SK-N-SH (cell line): ENCODE measurements around the gene MEIS2. TPM values are rescaled to one million over a fixed set of nuclear protein-coding genes. Genes with fewer than 3 reads are reported as not detected.

ENCODE experiments used
- CTCF ChIA-PET: fragments of 300-600, 350-600 bp; formaldehyde crosslinking; extraction: SDS; loops from one replicate; lab custom pipeline; 2021; lab: Yijun Ruan, JAX
- POLR2A ChIA-PET: fragments of 350-600 bp; sonication (Branson Sonifier 250); formaldehyde crosslinking; extraction: SDS; loops from one replicate; lab custom pipeline; 2020; ENCODE audit warnings: antibody characterized with exemption, inconsistent platforms; lab: Yijun Ruan, JAX
- DNase-seq: peaks from one replicate; pipeline ENCODE4 v3.0.0; 2012
- H2AFZ ChIP-seq: fragments of 200-600 bp; sonication (generic); 2 replicates; pipeline ENCODE4 v1.8.1; 2016; ENCODE audit warnings: antibody characterized with exemption, mild to moderate bottlenecking, low read depth
- H3F3A ChIP-seq: fragments of 200-600 bp; sonication (generic); replicated peaks from 2 replicates; pipeline ENCODE3; 2016; ENCODE audit warnings: antibody characterized with exemption, mild to moderate bottlenecking; ENCODE audit not compliant: insufficient read depth
- H3K27ac ChIP-seq, 2 experiments: fragments of 200-500 bp in 1 of 2; fragments of 200-600 bp in 1 of 2; sonication (Bioruptor generic) in 1 of 2; sonication (generic), shearing (Covaris generic) in 1 of 2; 2 replicates each; pipeline versions ENCODE4 v1.5.1 to v1.6.1; 2014 to 2016; ENCODE audit warnings: low read depth in 2 of 2, inconsistent platforms in 1 of 2, low read length in 1 of 2, mild to moderate bottlenecking in 1 of 2, mixed read lengths in 1 of 2
- H3K27me3 ChIP-seq: fragments of 200-600 bp; sonication (generic), shearing (Covaris generic); 2 replicates; pipeline ENCODE4 v1.6.1; 2016; ENCODE audit warnings: mixed run types; ENCODE audit not compliant: insufficient read depth
- H3K36me3 ChIP-seq, 2 experiments: fragments of 200-500 bp in 1 of 2; fragments of 200-600 bp in 1 of 2; sonication (Bioruptor generic) in 1 of 2; sonication (generic) in 1 of 2; replicated peaks in 1 of 2; 2 replicates each; pipeline versions ENCODE3 to v1.5.1; 2014 to 2016; ENCODE audit warnings: low read length in 1 of 2, mild to moderate bottlenecking in 1 of 2; ENCODE audit not compliant: insufficient read depth in 2 of 2, control insufficient read depth in 1 of 2
- H3K4me1 ChIP-seq, 2 experiments: fragments of 200-500 bp in 1 of 2; fragments of 200-600 bp in 1 of 2; sonication (Bioruptor generic) in 1 of 2; sonication (generic), shearing (Covaris generic) in 1 of 2; 2 replicates each; pipeline versions ENCODE4 v1.5.1 to v1.6.1; 2014 to 2016; ENCODE audit warnings: low read depth in 1 of 2, low read length in 1 of 2, mixed run types in 1 of 2; ENCODE audit not compliant: insufficient read depth in 2 of 2, control insufficient read depth in 1 of 2
- H3K4me2 ChIP-seq: fragments of 200-600 bp; sonication (generic), shearing (Covaris generic); 2 replicates; pipeline ENCODE4 v1.6.1; 2017; ENCODE audit warnings: mixed run types
- H3K4me3 ChIP-seq, 2 experiments: fragments of 200-500 bp in 1 of 2; fragments of 200-600 bp in 1 of 2; sonication (Bioruptor generic) in 1 of 2; sonication (generic), shearing (Covaris generic) in 1 of 2; 2 replicates each; pipeline versions ENCODE4 v1.5.1 to v1.8.1; 2014 to 2016; ENCODE audit warnings: low read depth in 2 of 2, inconsistent platforms in 1 of 2, low read length in 1 of 2, mild to moderate bottlenecking in 1 of 2, mixed read lengths in 1 of 2, moderate library complexity in 1 of 2
- H3K79me2 ChIP-seq: fragments of 200-600 bp; sonication (generic); 2 replicates; pipeline ENCODE4 v1.8.1; 2017; ENCODE audit warnings: mild to moderate bottlenecking; ENCODE audit not compliant: insufficient read depth
- H3K9ac ChIP-seq: fragments of 200-600 bp; sonication (generic); 2 replicates; pipeline ENCODE4 v1.6.1; 2017; ENCODE audit warnings: mixed run types
- H3K9me2 ChIP-seq: fragments of 200-600 bp; sonication (generic); 2 replicates; pipeline ENCODE4 v1.6.1; 2017; ENCODE audit warnings: mixed run types
- H3K9me3 ChIP-seq: fragments of 200-600 bp; sonication (generic); 2 replicates; pipeline ENCODE4 v1.6.1; 2017; ENCODE audit warnings: mixed run types, mild to moderate bottlenecking, moderate library complexity
- H4K20me1 ChIP-seq: fragments of 200-600 bp; sonication (generic); 2 replicates; pipeline ENCODE4 v1.6.1; 2017; ENCODE audit warnings: mild to moderate bottlenecking, mixed run types; ENCODE audit not compliant: insufficient read depth
- CHD2 ChIP-seq: fragments of 150-350 bp; IDR thresholded peaks from 2 replicates; pipeline ENCODE4 v1.6.1; 2018; ENCODE audit warnings: low read length; ENCODE audit not compliant: partially characterized antibody
- ELF1 ChIP-seq: IDR thresholded peaks from 2 replicates; pipeline ENCODE4 v1.4.0; 2012
- EZH2phosphoT487 ChIP-seq: fragments of 200-600 bp; sonication (generic); IDR thresholded peaks from 2 replicates; pipeline ENCODE4 v1.6.1; 2017; ENCODE audit warnings: low read depth, mixed run types, mild to moderate bottlenecking, antibody characterized with exemption, moderate library complexity, borderline replicate concordance
- MXI1 ChIP-seq: IDR thresholded peaks from 2 replicates; pipeline ENCODE4 v1.6.1; 2012; ENCODE audit warnings: mild to moderate bottlenecking, low read depth, low read length, improper control_type of control experiment
- NRF1 ChIP-seq: IDR thresholded peaks from 2 replicates; pipeline ENCODE4 v1.6.1; 2012; ENCODE audit warnings: low read depth, mild to moderate bottlenecking, low read length
- POLR2AphosphoS5 ChIP-seq: IDR thresholded peaks from 2 replicates; pipeline ENCODE4 v1.6.1; 2012; ENCODE audit warnings: low read depth, low read length
- RAD21 ChIP-seq: IDR thresholded peaks from 2 replicates; pipeline ENCODE4 v1.6.1; 2012; ENCODE audit warnings: mild to moderate bottlenecking, low read length
- SIN3A ChIP-seq: IDR thresholded peaks from 2 replicates; pipeline ENCODE4 v1.6.1; 2012; ENCODE audit warnings: low read depth, mild to moderate bottlenecking, low read length, moderate library complexity, borderline replicate concordance
- SMC3 ChIP-seq: IDR thresholded peaks from 2 replicates; pipeline ENCODE4 v1.6.1; 2012; ENCODE audit warnings: low read depth, low read length, improper control_type of control experiment
- WGBS: methylation state at CpG from one replicate; pipeline ENCODE4 v1.1.6; 2017; ENCODE audit warnings: low lambda C conversion rate; 5-methylcytosine and 5-hydroxymethylcytosine counted together
- polyA plus RNA-seq, 3 experiments: library from polyadenylated mRNA; depleted of rRNA; stranded (reverse); fragments of >200 nt; gene quantifications; 2 replicates each; pipeline ENCODE4 v1.2.3, GENCODE V29; 2012
- TF ChIP-seq, protein P1 (sequence below): fragments of 200-600 bp; sonication (generic); IDR thresholded peaks from 2 replicates; pipeline ENCODE4 v1.6.1; 2017; ENCODE audit warnings: antibody characterized with exemption, mild to moderate bottlenecking, moderate library complexity
- TF ChIP-seq, protein P2 (sequence below): fragments of 150-350 bp; IDR thresholded peaks from 2 replicates; pipeline ENCODE4 v1.6.1; 2016; ENCODE audit warnings: mild to moderate bottlenecking, low read depth, low read length

Gene MEIS2
- polyA plus RNA-seq, 1 of the 3 experiments (the other 2 are of a cell fraction) = 146 TPM

DNA sequence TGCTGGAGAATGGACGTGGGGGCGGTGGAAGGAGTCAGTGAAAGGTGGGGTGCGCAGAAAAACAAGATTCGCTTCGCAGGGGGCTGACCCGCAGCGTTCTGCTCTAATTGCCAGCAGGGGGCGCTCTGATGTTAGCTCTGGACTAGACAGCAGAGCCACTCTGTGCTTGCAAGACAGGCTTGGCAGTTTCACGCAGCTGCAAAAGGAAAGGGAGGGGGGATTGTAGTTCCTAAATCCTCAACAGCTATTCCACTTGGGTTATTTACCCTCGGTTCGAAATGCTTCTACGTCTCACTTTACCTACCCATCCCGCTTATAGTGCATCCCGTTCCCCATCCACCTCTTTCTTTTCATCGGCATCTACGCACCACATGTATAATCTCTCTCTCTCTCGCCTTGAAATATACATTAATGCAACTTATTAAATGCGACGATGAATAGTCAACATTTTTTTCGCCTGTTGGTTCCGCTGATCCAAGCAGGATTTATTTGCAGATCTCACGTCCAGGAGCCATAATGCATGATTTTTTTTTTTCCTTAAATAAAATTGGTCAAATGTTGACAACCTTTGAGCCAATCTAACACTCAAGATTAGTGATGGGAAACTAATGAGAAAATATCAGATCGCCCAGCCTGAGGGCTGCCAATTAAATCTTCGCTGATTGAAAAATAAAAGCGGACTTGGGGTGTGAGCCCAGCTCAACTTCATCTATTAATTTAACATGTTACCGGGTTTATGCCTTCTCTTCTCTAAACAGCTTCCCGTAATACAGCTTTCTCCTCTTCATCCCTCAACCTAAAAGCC, 216.4 kb downstream of the MEIS2 start:
- no peaks in the 10 kb centered on the region for H3K27me3 ChIP-seq
- H2AFZ ChIP-seq = no peak overlapping the region
- peak; percentile 90 for DNase-seq

DNA sequence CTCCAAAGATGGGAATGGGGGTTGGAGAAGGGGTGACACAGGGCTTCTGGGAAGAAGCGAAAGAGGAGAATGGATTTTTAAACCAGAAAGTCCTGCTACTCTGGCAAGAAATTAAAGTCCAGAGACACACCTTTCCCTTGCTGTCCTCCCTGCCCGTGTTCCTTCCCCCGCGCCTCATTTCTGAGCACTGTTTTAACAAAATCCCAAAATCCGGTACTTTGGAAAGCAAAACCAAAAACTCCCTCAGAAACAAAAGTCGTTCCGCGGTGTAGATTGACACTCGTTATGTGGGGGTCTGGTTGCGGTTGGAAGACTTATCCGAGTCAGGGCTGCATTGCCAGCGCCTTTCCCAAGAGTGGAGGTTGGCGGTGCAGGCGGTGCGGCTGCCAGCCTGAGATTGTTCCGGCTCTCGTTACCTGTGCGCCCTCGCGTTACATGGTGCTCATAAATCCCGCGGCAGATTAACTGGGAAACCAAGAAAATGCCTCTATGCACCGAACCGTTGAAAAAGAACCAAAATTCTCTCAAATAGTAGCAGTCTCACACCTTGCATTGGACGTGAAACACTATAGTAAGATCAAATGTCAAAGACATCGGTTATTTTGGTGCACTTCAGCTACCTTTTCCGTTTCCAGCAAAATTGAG, 217.7 kb downstream of the MEIS2 start:
- Histone ChIP-seq H3K4me3 (no peak overlapping the region), H3K4me2 (no peak overlapping the region), H3K27me3 (no peaks in the 10 kb centered on the region), H3F3A (peaks cover 19% of the 10 kb centered on the region), H4K20me1 (no peaks in the 10 kb centered on the region), H3K36me3 (no peaks in the 10 kb centered on the region), H3K9me2 (no peaks in the 10 kb centered on the region), H2AFZ (no peak overlapping the region), H3K79me2 (no peaks in the 10 kb centered on the region), H3K4me1 (peaks cover 0 to 15% of the 10 kb centered on the region in 2 experiments; a peak in 2 of 4 replicates), H3K9ac (no peak overlapping the region), H3K27ac (no peak overlapping the region), H3K9me3 (no peaks in the 10 kb centered on the region)
- POLR2A ChIA-PET = interaction anchor here (0.6 to 0.7 kb wide), 2 partner anchors 200 to 1594 kb away, joined by 3 to 6 read pairs; no protein-coding TSS in a partner anchor
- DNase-seq = no peak
- CTCF ChIA-PET = interaction anchor here (0.6 to 2.7 kb wide), 15 partner anchors 8 to 1594 kb away, joined by 3 to 20 read pairs (median 5); no protein-coding TSS in a partner anchor
- TF ChIP-seq SIN3A = no peak
- no peak for TF ChIP-seq NRF1
- no peak for TF ChIP-seq EZH2phosphoT487
- TF ChIP-seq ELF1 = no peak
- WGBS = 96% methylated on average over 27 of the region's 27 CpGs

More for the DNA sequence above, 216.4 kb downstream of the MEIS2 start:
- Histone ChIP-seq H3K9ac (no peak overlapping the region), H3K79me2 (no peaks in the 10 kb centered on the region), H3K9me2 (no peaks in the 10 kb centered on the region), H3K27ac (peak overlapping the region; percentile 1 to 68; a peak in 2 of 4 replicates), H3K36me3 (peaks cover 0 to 9% of the 10 kb centered on the region in 2 experiments), H3K4me2 (no peak overlapping the region), H3K4me3 (peak overlapping the region; percentile 28 to 46; a peak in 3 of 4 replicates), H3K9me3 (no peaks in the 10 kb centered on the region), H3F3A (peaks cover 19% of the 10 kb centered on the region), H4K20me1 (no peaks in the 10 kb centered on the region), H3K4me1 (peaks cover 0 to 17% of the 10 kb centered on the region in 2 experiments; a peak in 2 of 4 replicates)
- POLR2A ChIA-PET = interaction anchor here (0.6 to 1.1 kb wide), 4 partner anchors 221 to 996 kb away, joined by 3 read pairs; no protein-coding TSS in a partner anchor
- CTCF ChIA-PET = interaction anchor here (0.6 to 2.3 kb wide), 43 partner anchors 9 to 1595 kb away, joined by 3 to 20 read pairs (median 4); no protein-coding TSS in a partner anchor
- TF ChIP-seq, protein P1, sequence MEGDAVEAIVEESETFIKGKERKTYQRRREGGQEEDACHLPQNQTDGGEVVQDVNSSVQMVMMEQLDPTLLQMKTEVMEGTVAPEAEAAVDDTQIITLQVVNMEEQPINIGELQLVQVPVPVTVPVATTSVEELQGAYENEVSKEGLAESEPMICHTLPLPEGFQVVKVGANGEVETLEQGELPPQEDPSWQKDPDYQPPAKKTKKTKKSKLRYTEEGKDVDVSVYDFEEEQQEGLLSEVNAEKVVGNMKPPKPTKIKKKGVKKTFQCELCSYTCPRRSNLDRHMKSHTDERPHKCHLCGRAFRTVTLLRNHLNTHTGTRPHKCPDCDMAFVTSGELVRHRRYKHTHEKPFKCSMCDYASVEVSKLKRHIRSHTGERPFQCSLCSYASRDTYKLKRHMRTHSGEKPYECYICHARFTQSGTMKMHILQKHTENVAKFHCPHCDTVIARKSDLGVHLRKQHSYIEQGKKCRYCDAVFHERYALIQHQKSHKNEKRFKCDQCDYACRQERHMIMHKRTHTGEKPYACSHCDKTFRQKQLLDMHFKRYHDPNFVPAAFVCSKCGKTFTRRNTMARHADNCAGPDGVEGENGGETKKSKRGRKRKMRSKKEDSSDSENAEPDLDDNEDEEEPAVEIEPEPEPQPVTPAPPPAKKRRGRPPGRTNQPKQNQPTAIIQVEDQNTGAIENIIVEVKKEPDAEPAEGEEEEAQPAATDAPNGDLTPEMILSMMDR = peak; percentile 89
- no peak for TF ChIP-seq SIN3A
- no peak for TF ChIP-seq CHD2
- TF ChIP-seq MXI1 = no peak; the same call in 1 of the 2 replicates
- TF ChIP-seq SMC3 = peak; percentile 80
- TF ChIP-seq RAD21 = peak; percentile 88
- TF ChIP-seq, protein P2, sequence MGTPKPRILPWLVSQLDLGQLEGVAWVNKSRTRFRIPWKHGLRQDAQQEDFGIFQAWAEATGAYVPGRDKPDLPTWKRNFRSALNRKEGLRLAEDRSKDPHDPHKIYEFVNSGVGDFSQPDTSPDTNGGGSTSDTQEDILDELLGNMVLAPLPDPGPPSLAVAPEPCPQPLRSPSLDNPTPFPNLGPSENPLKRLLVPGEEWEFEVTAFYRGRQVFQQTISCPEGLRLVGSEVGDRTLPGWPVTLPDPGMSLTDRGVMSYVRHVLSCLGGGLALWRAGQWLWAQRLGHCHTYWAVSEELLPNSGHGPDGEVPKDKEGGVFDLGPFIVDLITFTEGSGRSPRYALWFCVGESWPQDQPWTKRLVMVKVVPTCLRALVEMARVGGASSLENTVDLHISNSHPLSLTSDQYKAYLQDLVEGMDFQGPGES = no peak
- peak; percentile 48; the same call in 1 of the 2 replicates for TF ChIP-seq POLR2AphosphoS5
- WGBS = 30% methylated on average over 27 of the region's 27 CpGs
